ENCODE results near the gene TNFSF8.

GRCh38 chr9:114861922-114862605 lies 68.3 kb downstream of the TNFSF8 start:
- TF ChIP-seq GATA2 (IDR thresholded peaks at IDR 0.05; ENCODE audit: low read depth, low read length), result no peak
- no peak for TF ChIP-seq GATA3 (IDR thresholded peaks at IDR 0.05; ENCODE audit: low read depth, low read length)

Data from SH-SY5Y (cell line).